ENCODE measurements around the gene GRHL1.

- TF ChIP-seq CTCF (IDR thresholded peaks at IDR 0.05 in 8 of 11, conservative IDR thresholded peaks at IDR 0.05 in 3 of 11) (no peak), POLR2A (IDR thresholded peaks at IDR 0.05) (no peak), POLR2AphosphoS5 (IDR thresholded peaks at IDR 0.05) (no peak)
Observed at GRCh38 chr2:10004836-10005235, 53.3 kb downstream of the GRHL1 start.
